Ovary (tissue), 9 donors: ENCODE measurements around the gene GCC1. TPM values are rescaled to one million over a fixed set of nuclear protein-coding genes. Genes with fewer than 3 reads are reported as not detected.

ENCODE experiments used
- DNase-seq, 5 donors: peaks; one replicate each; pipeline ENCODE4 v3.0.0-alpha.2; 2019 to 2020
- H3K27ac ChIP-seq, 2 donors: fragments of 200-600 bp; one replicate each; pipeline versions ENCODE4 v1.5.1 to v1.8.0; 2019 to 2022
- H3K27me3 ChIP-seq: fragments of 200-600 bp; one replicate; pipeline ENCODE4 v1.8.0; 2022
- H3K36me3 ChIP-seq: fragments of 200-600 bp; sonication (generic); one replicate; pipeline ENCODE4 v1.5.1; 2019
- H3K4me1 ChIP-seq: one replicate; pipeline ENCODE4 v1.8.1; 2013; ENCODE audit warnings: mild to moderate bottlenecking, moderate library complexity; ENCODE audit not compliant: insufficient read depth
- H3K4me3 ChIP-seq: fragments of 200-600 bp; sonication (generic); one replicate; pipeline ENCODE4 v1.5.1; 2017
- H3K9me3 ChIP-seq, 2 donors: fragments of 200-600 bp in 1 of 2; sonication (generic) in 1 of 2; one replicate each; pipeline versions ENCODE4 v1.5.1 to v1.8.1; 2013 to 2019; ENCODE audit warnings: mild to moderate bottlenecking in 1 of 2, moderate library complexity in 1 of 2
- EP300 ChIP-seq: sonication (generic); formaldehyde crosslinking; IDR thresholded peaks from one replicate; pipeline ENCODE4 v1.6.1; 2017; ENCODE audit warnings: antibody characterized with exemption
- POLR2A ChIP-seq: fragments of 450-650 bp; IDR thresholded peaks from one replicate; pipeline ENCODE4 v1.6.1; 2017; ENCODE audit warnings: antibody characterized with exemption, mild to moderate bottlenecking, moderate library complexity
- WGBS, 3 donors: extraction: QIAGEN DNeasy Blood & Tissue Kit in 1 of 3; methylation state at CpG; one replicate each; pipeline versions ENCODE4 v1.1.5 to v1.1.7; 2013 to 2017; 5-methylcytosine and 5-hydroxymethylcytosine counted together
- intact Hi-C, 4 donors: fragments of 100-400 bp; cut with DNase I; formaldehyde crosslinking; loops; one replicate each; pipeline versions ENCODE4 v1.11.0 to v1.15.1; 2022 to 2023
- polyA plus RNA-seq, 2 donors: library from polyadenylated mRNA; stranded (reverse); fragments of 200-250 nt in 1 of 2; fragments of 350-450 nt in 1 of 2; fragmentation: Illumina TruSeq in 1 of 2; extraction: RNeasy Lipid Tissue Mini Kit (QIAGEN cat#74804) in 1 of 2; gene quantifications; one replicate each; pipeline ENCODE4 v1.2.3, GENCODE V29; 2013 to 2014
- total RNA-seq, 7 donors: library from RNA; depleted of rRNA in 2 of 7; stranded (reverse); fragments of >200 nt in 2 of 7; fragmentation: NEBNext Ultra II Directional in 3 of 7; extraction: Animal tissue kit (Norgen Biotek cat#: 25700) in 3 of 7; gene quantifications; one replicate each; pipeline versions ENCODE4 v1.1.0 to v1.2.4, GENCODE V29; 2016 to 2023
- TF ChIP-seq, protein P1 (sequence below), 3 donors: fragments of 450-650 bp in 2 of 3; fragments of 200-600 bp in 1 of 3; IDR thresholded peaks; one replicate each; pipeline versions ENCODE4 v1.5.1 to v1.8.0; 2016 to 2022; ENCODE audit warnings: antibody characterized with exemption in 3 of 3, mild to moderate bottlenecking in 1 of 3
- donor health status: DM: no; HTN: no; CAD: no; lungs with moderate emphysema.
- donor health status: DM: no; HTN: no; CAD: no.
- donor health status: Bipolar disorder and iron deficiency.
- donor health status: DM: yes; HTN: yes; CAD: no.
- donor health status: DM: no; HTN: no; CAD: no.
- donor health status: DM: yes; HTN: yes; CAD: no.

The GCC1 gene
- total and polyA plus RNA-seq, 9 donors = 7.8 to 21.1 (median 13.0) TPM

DNA sequence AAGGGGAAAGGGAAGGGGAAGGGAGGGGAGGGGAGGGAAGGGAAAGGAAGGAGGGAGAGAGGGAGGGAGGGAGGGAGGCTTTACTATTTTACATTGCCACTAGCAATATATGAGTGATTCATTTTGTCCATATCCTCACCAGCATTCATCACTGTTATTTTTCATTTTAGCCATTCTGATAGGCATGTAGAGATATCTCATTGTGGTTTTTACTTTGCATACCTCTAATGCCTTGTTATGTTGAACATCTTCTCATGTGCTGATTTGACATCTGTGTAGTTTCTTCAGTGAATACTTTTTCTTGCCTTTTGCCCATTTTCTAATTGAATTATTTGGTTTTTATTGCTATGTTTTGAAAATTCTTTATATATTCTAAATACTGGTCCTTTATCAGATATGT, 52.7 kb downstream of the GCC1 start:
- Histone ChIP-seq H3K9me3 (no peaks in the 10 kb centered on the region), H3K27ac (no peak overlapping the region), H3K4me3 (no peak overlapping the region), H3K36me3 (no peaks in the 10 kb centered on the region), H3K4me1 (peaks cover 2% of the 10 kb centered on the region), H3K27me3 (no peaks in the 10 kb centered on the region)
- TF ChIP-seq EP300 (no peak), POLR2A (no peak)
- TF ChIP-seq, protein P1, sequence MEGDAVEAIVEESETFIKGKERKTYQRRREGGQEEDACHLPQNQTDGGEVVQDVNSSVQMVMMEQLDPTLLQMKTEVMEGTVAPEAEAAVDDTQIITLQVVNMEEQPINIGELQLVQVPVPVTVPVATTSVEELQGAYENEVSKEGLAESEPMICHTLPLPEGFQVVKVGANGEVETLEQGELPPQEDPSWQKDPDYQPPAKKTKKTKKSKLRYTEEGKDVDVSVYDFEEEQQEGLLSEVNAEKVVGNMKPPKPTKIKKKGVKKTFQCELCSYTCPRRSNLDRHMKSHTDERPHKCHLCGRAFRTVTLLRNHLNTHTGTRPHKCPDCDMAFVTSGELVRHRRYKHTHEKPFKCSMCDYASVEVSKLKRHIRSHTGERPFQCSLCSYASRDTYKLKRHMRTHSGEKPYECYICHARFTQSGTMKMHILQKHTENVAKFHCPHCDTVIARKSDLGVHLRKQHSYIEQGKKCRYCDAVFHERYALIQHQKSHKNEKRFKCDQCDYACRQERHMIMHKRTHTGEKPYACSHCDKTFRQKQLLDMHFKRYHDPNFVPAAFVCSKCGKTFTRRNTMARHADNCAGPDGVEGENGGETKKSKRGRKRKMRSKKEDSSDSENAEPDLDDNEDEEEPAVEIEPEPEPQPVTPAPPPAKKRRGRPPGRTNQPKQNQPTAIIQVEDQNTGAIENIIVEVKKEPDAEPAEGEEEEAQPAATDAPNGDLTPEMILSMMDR (IDR thresholded peaks at IDR 0.05) = no peak
- no peak for DNase-seq
- intact Hi-C loops = no loop called here

DNA sequence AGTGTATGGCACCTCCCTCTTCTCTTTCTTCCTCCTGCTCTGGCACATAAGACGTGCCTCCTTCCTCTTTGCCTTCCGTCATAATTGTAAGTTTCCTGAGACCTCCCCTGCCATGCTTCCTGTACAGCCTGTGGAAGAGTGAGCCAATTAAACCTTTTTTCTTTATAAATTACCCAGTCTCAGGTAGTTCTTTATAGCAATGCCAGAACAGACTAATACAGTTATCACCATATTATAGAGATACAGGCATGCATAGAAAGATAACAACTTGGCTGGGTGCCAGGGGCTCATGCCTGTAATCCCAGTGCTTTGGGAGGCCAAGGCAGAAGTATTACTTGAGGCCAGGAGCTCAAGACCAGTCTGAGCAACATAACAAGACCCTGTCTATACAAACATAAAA, 53.2 kb downstream of the GCC1 start:
- intact Hi-C loops = no loop called here
- TF ChIP-seq, protein P1 (IDR thresholded peaks at IDR 0.05) = no peak
- TF ChIP-seq POLR2A = no peak
- no peak for TF ChIP-seq EP300
- no peak overlapping the region for H3K27ac ChIP-seq

More for the DNA sequence above, 53.2 kb downstream of the GCC1 start:
- H3K4me1 ChIP-seq = peaks cover 2% of the 10 kb centered on the region
- no peaks in the 10 kb centered on the region for H3K9me3 ChIP-seq
- H3K27me3 ChIP-seq = no peaks in the 10 kb centered on the region
- H3K36me3 ChIP-seq = no peaks in the 10 kb centered on the region
- no peak overlapping the region for H3K4me3 ChIP-seq
- WGBS, 3 donors = 12 to 22% (median 16%) methylated on average over 2 of the region's 2 CpGs
- no peak for DNase-seq

Other genes with a start within 250 kb of the GCC1 start
- gene ZNF800, start 192.9 kb downstream of the GCC1 start, total RNA-seq = 10 to 100 TPM; 22.3 to 36.2 (median 31.0) TPM
- 10 to 100 TPM in 1 of 2 donors, 1 to 10 TPM in 1; 7.3 to 17.5 TPM for gene ZNF800, start 192.9 kb downstream of the GCC1 start, polyA plus RNA-seq
- 100 to 1,000 TPM in 3 of 7 donors, 10 to 100 TPM in 4; 87.8 to 132 (median 97.3) TPM for gene ARF5, start 2.8 kb upstream of the GCC1 start, total RNA-seq
- 100 to 1,000 TPM; 133 to 147 TPM for gene ARF5, start 2.8 kb upstream of the GCC1 start, polyA plus RNA-seq
- 1 to 10 TPM in 3 of 7 donors, under 1 TPM in 3, not detected in 1; 0.45 to 2.3 (median 0.98) TPM for gene FSCN3, start 8.1 kb upstream of the GCC1 start, total RNA-seq
- gene FSCN3, start 8.1 kb upstream of the GCC1 start, polyA plus RNA-seq = 1 to 10 TPM in 1 of 2 donors, under 1 TPM in 1; 0.11 to 1.4 TPM
- not detected for gene PAX4, start 32.5 kb upstream of the GCC1 start, total RNA-seq
- not detected for gene PAX4, start 32.5 kb upstream of the GCC1 start, polyA plus RNA-seq
- gene SND1, start 66.6 kb upstream of the GCC1 start, total RNA-seq = 100 to 1,000 TPM in 6 of 7 donors, 10 to 100 TPM in 1; 93.6 to 271 (median 182) TPM
- gene SND1, start 66.6 kb upstream of the GCC1 start, polyA plus RNA-seq = 100 to 1,000 TPM in 1 of 2 donors, 10 to 100 TPM in 1; 91.4 to 297 TPM